ENCODE measurements around the gene RTN3. TPM values are rescaled to one million over a fixed set of nuclear protein-coding genes. Genes with fewer than 3 reads are reported as not detected.

Gene RTN3
- polyA plus RNA-seq, 3 donors: 123 to 341 (median 232) TPM

DNA sequence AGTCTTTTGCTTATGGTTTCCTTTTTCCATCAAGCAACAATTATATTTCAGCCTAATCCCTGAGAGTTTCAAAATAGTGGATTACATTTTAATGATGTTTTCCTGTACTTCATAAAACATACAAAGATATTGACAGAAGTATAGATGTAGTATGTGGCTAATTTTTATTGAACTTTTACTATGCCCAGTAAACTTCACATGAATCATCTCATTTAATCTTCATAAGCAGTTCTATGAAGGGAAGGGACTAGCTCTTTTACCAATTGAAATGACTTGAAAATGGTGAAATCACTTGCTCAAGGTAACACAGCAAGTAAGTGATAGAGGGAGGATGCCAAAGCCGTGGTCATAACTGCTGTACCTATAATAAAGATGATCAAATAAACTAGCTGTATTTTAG lies 27.5 kb downstream of the RTN3 start:
- Histone ChIP-seq H4K20me1 (ENCODE audit: insufficient read depth, low read length) (peaks cover 100% of the 10 kb centered on the region), H3K27me3 (ENCODE audit: control insufficient read depth in 2 of 2, insufficient read depth in 2 of 2, low read length in 2 of 2) (no peaks in the 10 kb centered on the region), H3K4me1 (ENCODE audit: control insufficient read depth in 1 of 2, insufficient read depth in 2 of 2, low read length in 2 of 2) (peaks cover 4 to 23% of the 10 kb centered on the region in 2 donors), H3K36me3 (replicated peaks in 1 of 2; ENCODE audit: control insufficient read depth in 1 of 2, insufficient read depth in 2 of 2, low read length in 2 of 2) (peaks cover 0 to 27% of the 10 kb centered on the region in 2 donors), H3K4me2 (replicated peaks; ENCODE audit: extremely low read depth, low read length, poor library complexity, severe bottlenecking) (no peak overlapping the region), H2AFZ (ENCODE audit: insufficient read depth, low read depth, low read length, poor library complexity, severe bottlenecking) (no peak overlapping the region), H3K27ac (ENCODE audit: low read depth in 1 of 2, low read length in 2 of 2) (no peak overlapping the region), H3K9ac (ENCODE audit: insufficient read depth, low read length, poor library complexity, severe bottlenecking) (no peak overlapping the region), H3K9me3 (replicated peaks in 1 of 2; ENCODE audit: control insufficient read depth in 1 of 2, insufficient read depth in 1 of 2, low read length in 2 of 2) (no peaks in the 10 kb centered on the region), H3K4me3 (replicated peaks in 1 of 3; ENCODE audit: low read depth in 2 of 3, low read length in 3 of 3) (no peak overlapping the region), H3K79me2 (ENCODE audit: insufficient read depth, low read length) (peaks cover 100% of the 10 kb centered on the region)
- Mint-ChIP-seq H3K9me3 (no peaks in the 10 kb centered on the region), H3K4me1 (peaks cover 30% of the 10 kb centered on the region), H3K36me3 (peaks cover 10 to 42% of the 10 kb centered on the region in 2 donors), H3K27me3 (ENCODE audit: low read depth in 3 of 3) (no peaks in the 10 kb centered on the region), H3K27ac (peak overlapping the region in 1 of 7 donors; percentile 46), H3K4me3 (no peak overlapping the region)
- no peak for DNase-seq
- intact Hi-C loops (cut with micrococcal nuclease): no loop called here
- WGBS (ENCODE audit: insufficient coverage): no CpG with 5 or more reads among the region's 1 CpG
- TF ChIP-seq, protein P1, sequence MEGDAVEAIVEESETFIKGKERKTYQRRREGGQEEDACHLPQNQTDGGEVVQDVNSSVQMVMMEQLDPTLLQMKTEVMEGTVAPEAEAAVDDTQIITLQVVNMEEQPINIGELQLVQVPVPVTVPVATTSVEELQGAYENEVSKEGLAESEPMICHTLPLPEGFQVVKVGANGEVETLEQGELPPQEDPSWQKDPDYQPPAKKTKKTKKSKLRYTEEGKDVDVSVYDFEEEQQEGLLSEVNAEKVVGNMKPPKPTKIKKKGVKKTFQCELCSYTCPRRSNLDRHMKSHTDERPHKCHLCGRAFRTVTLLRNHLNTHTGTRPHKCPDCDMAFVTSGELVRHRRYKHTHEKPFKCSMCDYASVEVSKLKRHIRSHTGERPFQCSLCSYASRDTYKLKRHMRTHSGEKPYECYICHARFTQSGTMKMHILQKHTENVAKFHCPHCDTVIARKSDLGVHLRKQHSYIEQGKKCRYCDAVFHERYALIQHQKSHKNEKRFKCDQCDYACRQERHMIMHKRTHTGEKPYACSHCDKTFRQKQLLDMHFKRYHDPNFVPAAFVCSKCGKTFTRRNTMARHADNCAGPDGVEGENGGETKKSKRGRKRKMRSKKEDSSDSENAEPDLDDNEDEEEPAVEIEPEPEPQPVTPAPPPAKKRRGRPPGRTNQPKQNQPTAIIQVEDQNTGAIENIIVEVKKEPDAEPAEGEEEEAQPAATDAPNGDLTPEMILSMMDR (IDR thresholded peaks at IDR 0.05): no peak

DNA sequence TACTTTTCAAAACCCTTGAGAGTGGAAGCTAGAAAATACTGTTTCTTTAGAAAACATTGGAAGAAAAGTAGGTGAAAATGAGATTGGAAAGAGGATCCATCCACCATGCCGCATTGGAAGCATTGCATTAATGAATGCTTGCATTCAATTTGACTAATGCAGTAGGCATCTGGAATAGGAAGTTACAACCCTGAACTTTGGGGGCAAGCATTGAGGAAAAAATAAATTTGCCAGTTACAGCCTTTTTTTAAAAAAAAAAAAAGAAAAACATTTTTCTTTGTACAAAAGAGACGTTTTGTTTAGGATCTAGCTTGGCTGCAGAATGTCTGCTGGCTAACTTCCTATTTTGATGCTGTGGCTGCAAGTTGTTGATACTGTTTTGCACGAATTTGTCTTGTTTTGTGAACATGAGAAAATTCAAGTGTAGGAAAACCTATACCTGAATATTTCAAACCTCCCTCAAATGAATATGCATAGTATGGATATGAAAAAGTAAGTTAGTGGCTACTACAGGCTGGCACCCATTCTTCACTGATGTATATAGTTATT lies 28.1 kb downstream of the RTN3 start:
- Histone ChIP-seq H3K4me1 (ENCODE audit: control insufficient read depth in 1 of 2, insufficient read depth in 2 of 2, low read length in 2 of 2) (peaks cover 4 to 23% of the 10 kb centered on the region in 2 donors), H3K27ac (ENCODE audit: low read depth in 1 of 2, low read length in 2 of 2) (no peak overlapping the region), H3K27me3 (ENCODE audit: control insufficient read depth in 2 of 2, insufficient read depth in 2 of 2, low read length in 2 of 2) (no peaks in the 10 kb centered on the region), H3K4me2 (replicated peaks; ENCODE audit: extremely low read depth, low read length, poor library complexity, severe bottlenecking) (no peak overlapping the region), H4K20me1 (ENCODE audit: insufficient read depth, low read length) (peaks cover 100% of the 10 kb centered on the region), H2AFZ (ENCODE audit: insufficient read depth, low read depth, low read length, poor library complexity, severe bottlenecking) (no peak overlapping the region), H3K9me3 (replicated peaks in 1 of 2; ENCODE audit: control insufficient read depth in 1 of 2, insufficient read depth in 1 of 2, low read length in 2 of 2) (no peaks in the 10 kb centered on the region), H3K9ac (ENCODE audit: insufficient read depth, low read length, poor library complexity, severe bottlenecking) (no peak overlapping the region), H3K36me3 (replicated peaks in 1 of 2; ENCODE audit: control insufficient read depth in 1 of 2, insufficient read depth in 2 of 2, low read length in 2 of 2) (peaks cover under 1 to 29% of the 10 kb centered on the region in 2 donors), H3K79me2 (ENCODE audit: insufficient read depth, low read length) (peaks cover 100% of the 10 kb centered on the region), H3K4me3 (replicated peaks in 1 of 3; ENCODE audit: low read depth in 2 of 3, low read length in 3 of 3) (no peak overlapping the region)
- peaks cover 29% of the 10 kb centered on the region for H3K4me1 Mint-ChIP-seq
- WGBS (ENCODE audit: insufficient coverage): 100% methylated on average over 1 of the region's 3 CpGs
- intact Hi-C loops (cut with micrococcal nuclease): no loop called here
- no peaks in the 10 kb centered on the region for H3K27me3 Mint-ChIP-seq (ENCODE audit: low read depth in 3 of 3)
- H3K4me3 Mint-ChIP-seq: no peak overlapping the region
- H3K27ac Mint-ChIP-seq: no peak overlapping the region
- TF ChIP-seq, protein P1 (IDR thresholded peaks at IDR 0.05): no peak
- no peak for DNase-seq
- H3K36me3 Mint-ChIP-seq: peaks cover 11 to 44% of the 10 kb centered on the region in 2 donors
- H3K9me3 Mint-ChIP-seq: no peaks in the 10 kb centered on the region

All from CD14-positive monocyte (primary cell).